Measurements from ENCODE around the gene ELOB.

Gene ELOB

GRCh38 chr16:2777231-2777902 is at the start of gene ELOB:
TSS of gene ELOB (minus strand) at chr16:2777280. CDS start at chr16:2777239, 41 bp downstream.
- peak; percentile 88 for DNase-seq

- no peak for DNase-seq
These were observed 48.8 kb upstream of the ELOB start for GRCh38 chr16:2825906-2826305.

GRCh38 chr16:2825049-2825742 is 48.1 kb upstream of the ELOB start:
- no peak for DNase-seq

GRCh38 chr16:2824626-2825025 is 47.5 kb upstream of the ELOB start:
- DNase-seq, result no peak

- DNase-seq, result no peak
These were observed 45.4 kb upstream of the ELOB start for GRCh38 chr16:2822496-2822895.

GRCh38 chr16:2822158-2822495 is 45.0 kb upstream of the ELOB start:
- no peak for DNase-seq

- DNase-seq, result no peak
These were observed 44.5 kb upstream of the ELOB start for GRCh38 chr16:2821487-2822157.

- no peak for DNase-seq
These were observed 43.9 kb upstream of the ELOB start for GRCh38 chr16:2820836-2821486.

- no peak for DNase-seq
These were observed 43.1 kb upstream of the ELOB start for GRCh38 chr16:2819939-2820835.

GRCh38 chr16:2819179-2819938 is 42.3 kb upstream of the ELOB start:
- no peak for DNase-seq

- no peak for DNase-seq
These were observed 41.3 kb upstream of the ELOB start for GRCh38 chr16:2818272-2818876.

- no peak for DNase-seq
These were observed 40.5 kb upstream of the ELOB start for GRCh38 chr16:2817340-2818271.

GRCh38 chr16:2816751-2817339 is 39.8 kb upstream of the ELOB start, which contains the start of gene PRSS21:
TSS of gene PRSS21 (plus strand) at chr16:2817237. CDS start at chr16:2817269, 32 bp downstream.
- peak; percentile 51 for DNase-seq

GRCh38 chr16:2815299-2815771 is 38.3 kb upstream of the ELOB start:
- DNase-seq, result no peak

- DNase-seq, result no peak
These were observed 37.6 kb upstream of the ELOB start for GRCh38 chr16:2814551-2815298.

- DNase-seq, result no peak
These were observed 36.7 kb upstream of the ELOB start for GRCh38 chr16:2813771-2814221.

- DNase-seq, result no peak
These were observed 34.8 kb upstream of the ELOB start for GRCh38 chr16:2811703-2812471.

GRCh38 chr16:2810651-2811050 is 33.6 kb upstream of the ELOB start:
- no peak for DNase-seq
